Activated T-helper 9 cell treated with anti-CD3 and anti-CD28 coated beads, Interleukin-2, amount 50 U/mL, for 16 hours (primary cell): Measurements from ENCODE around the gene TRPM1.

ENCODE experiments used
- DNase-seq: peaks from one replicate; pipeline ENCODE4 v3.0.0-alpha.2; 2020; ENCODE audit warnings: low read depth

TRPM1 gene

GRCh38 chr15:31082771-31083369 is 18.7 kb downstream of the TRPM1 start:
- no peak for DNase-seq

GRCh38 chr15:31081588-31082250 is 19.8 kb downstream of the TRPM1 start:
- DNase-seq, result no peak

GRCh38 chr15:31081056-31081455 is 20.5 kb downstream of the TRPM1 start:
- DNase-seq, result no peak

GRCh38 chr15:31080591-31081014 is 20.9 kb downstream of the TRPM1 start:
- no peak for DNase-seq

GRCh38 chr15:31079519-31079918 is 22.0 kb downstream of the TRPM1 start:
- no peak for DNase-seq

- DNase-seq, result no peak
Measured at GRCh38 chr15:31078471-31078870, 23.1 kb downstream of the TRPM1 start.

- DNase-seq, result no peak
Measured at GRCh38 chr15:31077941-31078340, 23.6 kb downstream of the TRPM1 start.

GRCh38 chr15:31077181-31077580 is 24.3 kb downstream of the TRPM1 start:
- no peak for DNase-seq

- DNase-seq, result no peak
Measured at GRCh38 chr15:31074321-31074720, 27.2 kb downstream of the TRPM1 start.

- no peak for DNase-seq
Measured at GRCh38 chr15:31070867-31071266, 30.7 kb downstream of the TRPM1 start.

GRCh38 chr15:31069360-31070000 is 32.0 kb downstream of the TRPM1 start:
- DNase-seq, result no peak

- DNase-seq, result no peak
Measured at GRCh38 chr15:31067890-31068603, 33.5 kb downstream of the TRPM1 start.

GRCh38 chr15:31065824-31066223 is 35.7 kb downstream of the TRPM1 start:
- DNase-seq, result no peak

GRCh38 chr15:31062911-31063310 is 38.6 kb downstream of the TRPM1 start:
- DNase-seq, result no peak

GRCh38 chr15:31062310-31062847 is 39.1 kb downstream of the TRPM1 start:
- DNase-seq, result no peak

- no peak for DNase-seq
Measured at GRCh38 chr15:31060429-31061140, 40.9 kb downstream of the TRPM1 start.

- no peak for DNase-seq
Measured at GRCh38 chr15:31058236-31058962, 43.1 kb downstream of the TRPM1 start.

- no peak for DNase-seq
Measured at GRCh38 chr15:31051496-31052080, 49.9 kb downstream of the TRPM1 start.

GRCh38 chr15:31050953-31051352 is 50.6 kb downstream of the TRPM1 start:
- no peak for DNase-seq

GRCh38 chr15:31049682-31050615 is 51.6 kb downstream of the TRPM1 start:
- no peak for DNase-seq
